WTC11 (cell line): Measurements from ENCODE around the gene LDLRAD2.

Experiments used
- ESRRA ChIP-seq: sonication (generic); formaldehyde crosslinking; IDR thresholded peaks from 2 replicates; pipeline ENCODE4 v1.8.1; 2022; ENCODE audit warnings: mild to moderate bottlenecking, missing genetic modification reagents, borderline replicate concordance
- IRF2 ChIP-seq: sonication (generic); formaldehyde crosslinking; IDR thresholded peaks from 2 replicates; pipeline ENCODE4 v1.8.0; 2022; ENCODE audit warnings: low read depth, missing genetic modification reagents, borderline replicate concordance
- MYBL2 ChIP-seq: sonication (generic); formaldehyde crosslinking; IDR thresholded peaks from 2 replicates; pipeline ENCODE4 v1.8.1; 2023; ENCODE audit warnings: mild to moderate bottlenecking, moderate library complexity, missing genetic modification reagents
- TF ChIP-seq, protein P1 (sequence below): fragments of 200-600 bp; IDR thresholded peaks from 2 replicates; pipeline ENCODE4 v1.8.0; 2022; ENCODE audit warnings: antibody characterized with exemption
- TF ChIP-seq, protein P2 (sequence below): sonication (generic); formaldehyde crosslinking; IDR thresholded peaks from 2 replicates; pipeline ENCODE4 v1.8.1; 2022; ENCODE audit warnings: mild to moderate bottlenecking, missing genetic modification reagents, moderate library complexity, borderline replicate concordance

DNA sequence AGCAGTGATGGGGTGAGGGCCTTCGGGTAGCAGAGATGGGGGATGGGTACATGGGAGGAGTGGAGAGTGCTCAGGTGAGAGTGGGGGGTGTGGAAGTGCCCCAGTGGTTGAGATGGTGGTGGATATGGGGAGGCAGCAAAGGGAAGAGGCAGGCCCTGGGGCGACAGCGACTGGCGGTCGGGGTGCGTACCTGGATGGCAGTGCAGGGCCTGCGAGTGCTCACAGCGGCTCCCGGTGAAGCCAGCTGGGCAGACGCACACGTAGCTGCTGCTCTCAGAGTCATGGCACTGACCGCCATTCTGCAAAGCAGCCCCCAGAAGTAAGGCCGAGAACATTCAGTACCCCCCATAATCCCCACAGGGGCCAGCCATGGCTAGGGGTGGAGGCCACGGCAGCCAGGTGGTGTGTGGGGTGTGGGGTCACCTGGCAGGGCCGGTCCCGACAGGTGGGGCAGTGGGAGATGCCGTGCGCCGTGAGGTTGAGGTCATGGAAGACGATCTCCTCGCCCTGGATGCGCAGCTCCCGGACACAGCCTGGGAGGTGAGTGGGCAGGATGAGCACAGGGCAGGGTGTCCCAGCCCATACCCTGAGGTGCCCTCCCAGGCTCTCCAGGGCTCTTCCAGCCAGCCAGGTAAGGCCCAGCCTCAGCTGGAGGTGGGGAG, 18.9 kb downstream of the LDLRAD2 start:
- TF ChIP-seq IRF2 (no peak), MYBL2 (CRISPR knock-in tag) (no peak), ESRRA (CRISPR knock-in tag) (no peak)
- TF ChIP-seq, protein P1, sequence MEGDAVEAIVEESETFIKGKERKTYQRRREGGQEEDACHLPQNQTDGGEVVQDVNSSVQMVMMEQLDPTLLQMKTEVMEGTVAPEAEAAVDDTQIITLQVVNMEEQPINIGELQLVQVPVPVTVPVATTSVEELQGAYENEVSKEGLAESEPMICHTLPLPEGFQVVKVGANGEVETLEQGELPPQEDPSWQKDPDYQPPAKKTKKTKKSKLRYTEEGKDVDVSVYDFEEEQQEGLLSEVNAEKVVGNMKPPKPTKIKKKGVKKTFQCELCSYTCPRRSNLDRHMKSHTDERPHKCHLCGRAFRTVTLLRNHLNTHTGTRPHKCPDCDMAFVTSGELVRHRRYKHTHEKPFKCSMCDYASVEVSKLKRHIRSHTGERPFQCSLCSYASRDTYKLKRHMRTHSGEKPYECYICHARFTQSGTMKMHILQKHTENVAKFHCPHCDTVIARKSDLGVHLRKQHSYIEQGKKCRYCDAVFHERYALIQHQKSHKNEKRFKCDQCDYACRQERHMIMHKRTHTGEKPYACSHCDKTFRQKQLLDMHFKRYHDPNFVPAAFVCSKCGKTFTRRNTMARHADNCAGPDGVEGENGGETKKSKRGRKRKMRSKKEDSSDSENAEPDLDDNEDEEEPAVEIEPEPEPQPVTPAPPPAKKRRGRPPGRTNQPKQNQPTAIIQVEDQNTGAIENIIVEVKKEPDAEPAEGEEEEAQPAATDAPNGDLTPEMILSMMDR: no peak
- TF ChIP-seq, protein P2, sequence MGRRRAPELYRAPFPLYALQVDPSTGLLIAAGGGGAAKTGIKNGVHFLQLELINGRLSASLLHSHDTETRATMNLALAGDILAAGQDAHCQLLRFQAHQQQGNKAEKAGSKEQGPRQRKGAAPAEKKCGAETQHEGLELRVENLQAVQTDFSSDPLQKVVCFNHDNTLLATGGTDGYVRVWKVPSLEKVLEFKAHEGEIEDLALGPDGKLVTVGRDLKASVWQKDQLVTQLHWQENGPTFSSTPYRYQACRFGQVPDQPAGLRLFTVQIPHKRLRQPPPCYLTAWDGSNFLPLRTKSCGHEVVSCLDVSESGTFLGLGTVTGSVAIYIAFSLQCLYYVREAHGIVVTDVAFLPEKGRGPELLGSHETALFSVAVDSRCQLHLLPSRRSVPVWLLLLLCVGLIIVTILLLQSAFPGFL: no peak
